Measurements from ENCODE around the gene NCMAP.

Gene NCMAP

DNA sequence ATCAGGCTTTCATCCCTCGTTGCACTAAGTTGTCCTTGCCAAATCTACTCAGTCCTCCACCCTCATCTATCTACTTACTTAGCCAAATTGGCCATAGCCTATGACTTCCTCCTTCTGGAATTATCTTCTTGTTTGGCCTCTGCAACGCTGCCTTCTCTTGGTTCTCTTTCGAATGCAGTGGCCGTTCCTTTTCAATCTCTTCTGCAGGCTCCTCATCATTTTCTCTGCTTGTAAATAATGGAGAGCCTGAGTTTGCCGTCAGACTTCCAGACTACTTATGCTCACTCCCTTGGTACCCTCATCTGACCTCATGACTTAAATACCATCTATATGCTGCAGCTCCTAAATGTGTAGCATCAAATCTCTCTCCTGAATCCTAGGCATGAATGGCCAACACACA, 64.8 kb downstream of the NCMAP start:
- no peak for DNase-seq
- H3K9me3 ChIP-seq (replicated peaks; ENCODE audit: insufficient read depth, low read length) = no peaks in the 10 kb centered on the region
- no peak overlapping the region for H3K9ac ChIP-seq (ENCODE audit: low read length)
- H3K79me2 ChIP-seq (ENCODE audit: low read length) = no peaks in the 10 kb centered on the region
- no peaks in the 10 kb centered on the region for H3K36me3 ChIP-seq (replicated peaks; ENCODE audit: insufficient read depth, low read length)
- no peak overlapping the region for H3K27ac ChIP-seq (ENCODE audit: low read length)
- TF ChIP-seq EZH2phosphoT487 (IDR thresholded peaks at IDR 0.05; ENCODE audit: low read length) (no peak), EZH2 (optimal IDR thresholded peaks at IDR 0.05; ENCODE audit: low read depth, low read length) (no peak)
- TF ChIP-seq, protein P1, sequence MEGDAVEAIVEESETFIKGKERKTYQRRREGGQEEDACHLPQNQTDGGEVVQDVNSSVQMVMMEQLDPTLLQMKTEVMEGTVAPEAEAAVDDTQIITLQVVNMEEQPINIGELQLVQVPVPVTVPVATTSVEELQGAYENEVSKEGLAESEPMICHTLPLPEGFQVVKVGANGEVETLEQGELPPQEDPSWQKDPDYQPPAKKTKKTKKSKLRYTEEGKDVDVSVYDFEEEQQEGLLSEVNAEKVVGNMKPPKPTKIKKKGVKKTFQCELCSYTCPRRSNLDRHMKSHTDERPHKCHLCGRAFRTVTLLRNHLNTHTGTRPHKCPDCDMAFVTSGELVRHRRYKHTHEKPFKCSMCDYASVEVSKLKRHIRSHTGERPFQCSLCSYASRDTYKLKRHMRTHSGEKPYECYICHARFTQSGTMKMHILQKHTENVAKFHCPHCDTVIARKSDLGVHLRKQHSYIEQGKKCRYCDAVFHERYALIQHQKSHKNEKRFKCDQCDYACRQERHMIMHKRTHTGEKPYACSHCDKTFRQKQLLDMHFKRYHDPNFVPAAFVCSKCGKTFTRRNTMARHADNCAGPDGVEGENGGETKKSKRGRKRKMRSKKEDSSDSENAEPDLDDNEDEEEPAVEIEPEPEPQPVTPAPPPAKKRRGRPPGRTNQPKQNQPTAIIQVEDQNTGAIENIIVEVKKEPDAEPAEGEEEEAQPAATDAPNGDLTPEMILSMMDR (IDR thresholded peaks at IDR 0.05; ENCODE audit: low read length) = no peak
- H3K4me3 ChIP-seq (ENCODE audit: low read length) = no peak overlapping the region
- H3F3A ChIP-seq (ENCODE audit: insufficient read depth, low read length) = no peaks in the 10 kb centered on the region
- no peak overlapping the region for H2AFZ ChIP-seq (ENCODE audit: low read length)
- H3K9me2 ChIP-seq (replicated peaks; ENCODE audit: insufficient read depth, low read length) = no peaks in the 10 kb centered on the region
- no peak overlapping the region for H3K4me2 ChIP-seq (ENCODE audit: low read depth, low read length)
- H3K4me1 ChIP-seq (ENCODE audit: low read length) = no peaks in the 10 kb centered on the region
- no peaks in the 10 kb centered on the region for H4K20me1 ChIP-seq (ENCODE audit: insufficient read depth, low read length)
- no peaks in the 10 kb centered on the region for H3K27me3 ChIP-seq (replicated peaks; ENCODE audit: insufficient read depth, low read length)

- no peaks in the 10 kb centered on the region for H3K27me3 ChIP-seq (replicated peaks; ENCODE audit: insufficient read depth, low read length)
- H2AFZ ChIP-seq (ENCODE audit: low read length) = no peak overlapping the region
- no peaks in the 10 kb centered on the region for H3K4me1 ChIP-seq (ENCODE audit: low read length)
- TF ChIP-seq EZH2 (optimal IDR thresholded peaks at IDR 0.05; ENCODE audit: low read depth, low read length) = no peak
- no peak for TF ChIP-seq EZH2phosphoT487 (IDR thresholded peaks at IDR 0.05; ENCODE audit: low read length)
- TF ChIP-seq, protein P1 (IDR thresholded peaks at IDR 0.05; ENCODE audit: low read length) = no peak
- no peak for DNase-seq
- no peak overlapping the region for H3K9ac ChIP-seq (ENCODE audit: low read length)
- H3K36me3 ChIP-seq (replicated peaks; ENCODE audit: insufficient read depth, low read length) = no peaks in the 10 kb centered on the region
- no peaks in the 10 kb centered on the region for H3K79me2 ChIP-seq (ENCODE audit: low read length)
- H3K9me2 ChIP-seq (replicated peaks; ENCODE audit: insufficient read depth, low read length) = no peaks in the 10 kb centered on the region
- H3K27ac ChIP-seq (ENCODE audit: low read length) = no peak overlapping the region
- H3K9me3 ChIP-seq (replicated peaks; ENCODE audit: insufficient read depth, low read length) = no peaks in the 10 kb centered on the region
- H3K4me2 ChIP-seq (ENCODE audit: low read depth, low read length) = no peak overlapping the region
- H3F3A ChIP-seq (ENCODE audit: insufficient read depth, low read length) = no peaks in the 10 kb centered on the region
- no peak overlapping the region for H3K4me3 ChIP-seq (ENCODE audit: low read length)
- H4K20me1 ChIP-seq (ENCODE audit: insufficient read depth, low read length) = no peaks in the 10 kb centered on the region
These were observed 65.2 kb downstream of the NCMAP start for GRCh38 chr1:24621121-24621520.

DNA sequence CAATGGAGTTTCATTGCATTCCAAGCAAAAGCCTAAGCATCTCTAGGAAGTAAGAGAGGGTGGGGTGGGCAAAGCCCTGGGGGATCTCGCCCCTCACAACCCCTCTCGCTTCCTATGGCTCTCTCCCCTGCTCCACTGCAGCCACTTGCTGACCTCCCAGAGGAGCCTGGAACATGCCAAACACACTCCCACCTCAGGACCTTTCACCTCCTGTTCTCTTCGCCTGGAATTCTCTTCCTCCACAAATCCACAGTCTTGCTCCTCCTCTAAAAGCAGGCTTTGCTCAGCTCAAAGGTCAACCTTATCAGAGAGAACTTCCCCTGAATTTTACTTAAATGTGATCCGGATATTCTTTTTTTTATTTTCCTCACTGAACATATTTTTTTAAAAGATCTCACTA, 66.3 kb downstream of the NCMAP start:
- no peaks in the 10 kb centered on the region for H3K9me3 ChIP-seq (replicated peaks; ENCODE audit: insufficient read depth, low read length)
- no peak overlapping the region for H3K27ac ChIP-seq (ENCODE audit: low read length)
- no peak overlapping the region for H2AFZ ChIP-seq (ENCODE audit: low read length)
- H3K4me1 ChIP-seq (ENCODE audit: low read length) = no peaks in the 10 kb centered on the region
- DNase-seq = no peak
- no peak overlapping the region for H3K9ac ChIP-seq (ENCODE audit: low read length)
- no peak for TF ChIP-seq EZH2 (optimal IDR thresholded peaks at IDR 0.05; ENCODE audit: low read depth, low read length)
- no peak for TF ChIP-seq EZH2phosphoT487 (IDR thresholded peaks at IDR 0.05; ENCODE audit: low read length)
- TF ChIP-seq, protein P1 (IDR thresholded peaks at IDR 0.05; ENCODE audit: low read length) = no peak
- no peaks in the 10 kb centered on the region for H3K36me3 ChIP-seq (replicated peaks; ENCODE audit: insufficient read depth, low read length)
- H3K27me3 ChIP-seq (replicated peaks; ENCODE audit: insufficient read depth, low read length) = no peaks in the 10 kb centered on the region
- H3F3A ChIP-seq (ENCODE audit: insufficient read depth, low read length) = no peaks in the 10 kb centered on the region
- H3K4me2 ChIP-seq (ENCODE audit: low read depth, low read length) = no peak overlapping the region
- no peaks in the 10 kb centered on the region for H3K9me2 ChIP-seq (replicated peaks; ENCODE audit: insufficient read depth, low read length)
- H4K20me1 ChIP-seq (ENCODE audit: insufficient read depth, low read length) = no peaks in the 10 kb centered on the region
- H3K4me3 ChIP-seq (ENCODE audit: low read length) = no peak overlapping the region
- H3K79me2 ChIP-seq (ENCODE audit: low read length) = no peaks in the 10 kb centered on the region

Data from MM.1S (cell line).